ENCODE measurements around the gene TAS2R7.
"Not testable (repeated sequence)": the region's sequence is repeated elsewhere in the genome, so short reads cannot be mapped to it uniquely, and the experiment has no call there.

The TAS2R7 gene

GRCh38 chr12:10802587-10802986, at the start of gene TAS2R7:
Gene TAS2R7 (minus strand): TSS chr12:10802627. CDS start chr12:10802570, 57 bp downstream.
- no peak for DNase-seq

- no peak for DNase-seq
Observed at GRCh38 chr12:10851243-10851858, 48.9 kb upstream of the TAS2R7 start.

- no peak for DNase-seq
Observed at GRCh38 chr12:10849425-10849878, 47.0 kb upstream of the TAS2R7 start, which contains the start of gene PRR4. Gene PRR4 (minus strand): TSS chr12:10849475. CDS start chr12:10849437, 38 bp downstream.

- DNase-seq, result no peak
Observed at GRCh38 chr12:10847744-10848143, 45.3 kb upstream of the TAS2R7 start.

- DNase-seq, result no peak
Observed at GRCh38 chr12:10842862-10843261, 40.4 kb upstream of the TAS2R7 start.

GRCh38 chr12:10838461-10838860, 36.0 kb upstream of the TAS2R7 start:
- no peak for DNase-seq

GRCh38 chr12:10829994-10830393, 27.6 kb upstream of the TAS2R7 start:
- DNase-seq, result no peak

GRCh38 chr12:10826258-10826657, 23.8 kb upstream of the TAS2R7 start, which contains the start of gene TAS2R10:
Gene TAS2R10 (minus strand): TSS chr12:10826358. CDS start chr12:10826269, 89 bp downstream.
- no peak for DNase-seq

GRCh38 chr12:10824957-10825356, 22.5 kb upstream of the TAS2R7 start:
- DNase-seq, result no peak

GRCh38 chr12:10811883-10812536, 9.6 kb upstream of the TAS2R7 start:
- no peak for DNase-seq

- no peak for DNase-seq
Observed at GRCh38 chr12:10810068-10810467, 7.6 kb upstream of the TAS2R7 start, which contains the start of gene TAS2R9. Gene TAS2R9 (minus strand): TSS chr12:10810168. CDS start chr12:10810075, 93 bp downstream.

GRCh38 chr12:10807186-10807585, 4.8 kb upstream of the TAS2R7 start, which contains the start of gene TAS2R8:
Gene TAS2R8 (minus strand): TSS chr12:10807286. CDS start chr12:10806980, 306 bp downstream.
- no peak for DNase-seq

GRCh38 chr12:10801741-10802140, 686 bp downstream of the TAS2R7 start:
- no peak for DNase-seq

GRCh38 chr12:10794222-10794621, 8.2 kb downstream of the TAS2R7 start:
- DNase-seq, result no peak

GRCh38 chr12:10791769-10792168, 10.7 kb downstream of the TAS2R7 start:
- DNase-seq, result not testable (repeated sequence)

- no peak for DNase-seq
Observed at GRCh38 chr12:10783252-10783651, 19.2 kb downstream of the TAS2R7 start.

GRCh38 chr12:10779103-10779502, 23.3 kb downstream of the TAS2R7 start:
- no peak for DNase-seq

- DNase-seq, result no peak
Observed at GRCh38 chr12:10771132-10771733, 31.2 kb downstream of the TAS2R7 start.

GRCh38 chr12:10759657-10760056, 42.8 kb downstream of the TAS2R7 start:
- DNase-seq, result no peak

- no peak for DNase-seq
Observed at GRCh38 chr12:10756194-10756593, 46.2 kb downstream of the TAS2R7 start.

GRCh38 chr12:10753059-10753458, 49.4 kb downstream of the TAS2R7 start:
- DNase-seq, result no peak
